NK-92 treated with Interleukin-12 subunit alpha and Interleukin-12 subunit beta, amount 100 ng/mL, for 24 hours (cell line): ENCODE results near the gene UBR2.
A peak's percentile ranks its signal among the peaks of the same experiment; 100 is the strongest.
"Not testable (repeated sequence)": the region's sequence is repeated elsewhere in the genome, so short reads cannot be mapped to it uniquely, and the experiment has no call there.

Experiments used
- DNase-seq: peaks from one replicate; lab custom pipeline; 2025; lab: John Stamatoyannopoulos, UW

The UBR2 gene

DNA sequence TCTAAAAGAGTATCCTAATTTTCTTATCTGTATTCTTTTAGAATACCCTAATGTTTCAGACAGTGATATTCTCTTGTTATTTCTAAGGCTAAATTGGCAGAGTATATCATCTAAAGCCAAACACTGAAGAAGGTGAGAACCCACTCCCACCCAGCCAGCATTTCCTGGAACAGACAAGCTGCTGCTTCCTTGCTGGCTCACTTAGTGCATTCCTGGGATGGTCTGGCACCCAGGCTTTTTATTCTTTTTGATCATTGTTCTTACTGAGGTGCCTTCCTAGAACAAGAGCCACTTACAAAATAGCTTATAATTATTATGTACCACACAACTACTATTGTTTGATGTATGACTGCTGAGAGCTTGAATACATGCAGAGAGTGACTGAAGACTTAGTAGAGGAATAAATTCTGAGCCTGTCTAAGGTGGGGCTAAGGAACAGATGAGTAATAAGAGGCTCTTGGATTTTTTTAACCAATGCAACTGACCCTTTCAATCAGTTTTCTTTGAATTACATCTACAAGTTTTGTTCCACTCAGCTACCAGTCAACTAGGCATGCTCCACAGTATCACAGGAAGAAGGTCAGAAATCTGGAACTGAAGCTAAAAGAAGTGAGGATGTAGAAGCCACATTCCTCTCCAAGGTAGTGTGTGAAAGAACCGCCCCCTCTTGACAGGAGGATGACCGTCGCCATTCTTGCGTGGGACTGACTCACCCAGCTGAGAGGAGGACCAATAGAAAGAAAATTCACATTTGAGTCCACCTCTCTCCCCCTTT, 128.5 kb downstream of the UBR2 start:
- no peak for DNase-seq

DNA sequence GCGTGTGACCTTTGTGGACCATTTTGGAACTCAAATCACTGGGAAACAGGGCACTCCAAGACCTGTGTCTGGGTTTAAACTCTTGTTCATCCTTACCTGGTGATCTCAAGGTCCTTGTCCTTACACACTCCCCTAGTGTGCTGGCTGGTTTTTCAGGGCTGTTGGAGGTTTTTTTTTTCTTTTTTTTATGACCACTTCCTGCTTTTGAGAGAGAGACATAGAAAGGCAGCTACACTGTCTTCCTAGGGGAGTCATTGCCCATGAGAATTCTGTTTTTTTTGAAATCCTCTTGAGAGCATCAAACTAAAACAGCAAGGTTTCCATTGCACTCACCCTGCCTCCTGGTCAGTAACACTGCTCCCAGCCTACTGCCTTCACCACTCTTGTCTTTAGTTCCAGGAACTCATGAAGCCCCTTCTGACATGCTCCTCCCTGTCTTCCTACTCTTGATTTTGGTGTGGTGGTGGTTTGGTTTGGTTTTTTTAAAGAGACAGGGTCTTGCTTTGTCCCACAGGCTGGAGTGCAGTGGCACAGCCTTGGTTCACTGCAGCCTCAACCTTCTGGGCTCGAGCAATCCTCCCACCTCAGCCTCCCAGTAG, 130.0 kb downstream of the UBR2 start:
- DNase-seq, result no peak

DNA sequence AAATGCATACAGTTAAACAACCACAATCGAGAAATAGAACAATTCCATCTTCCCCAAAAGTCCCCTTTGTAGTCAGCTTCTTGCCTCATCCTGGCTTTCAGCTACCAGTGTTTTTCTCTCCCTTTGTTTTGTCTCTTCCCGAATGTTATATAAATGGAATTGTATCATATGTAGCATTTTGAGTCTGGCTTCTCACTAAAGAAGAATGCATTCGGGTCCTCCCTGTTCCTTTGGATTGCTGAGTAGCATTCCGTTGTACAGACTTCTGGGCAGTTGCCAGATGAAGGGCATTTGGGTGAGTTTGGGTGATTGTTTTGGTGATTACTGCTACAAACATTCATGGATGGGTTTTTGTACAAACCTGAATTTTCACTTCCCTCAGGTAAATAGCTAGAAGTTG, 130.8 kb downstream of the UBR2 start:
- DNase-seq, result no peak

DNA sequence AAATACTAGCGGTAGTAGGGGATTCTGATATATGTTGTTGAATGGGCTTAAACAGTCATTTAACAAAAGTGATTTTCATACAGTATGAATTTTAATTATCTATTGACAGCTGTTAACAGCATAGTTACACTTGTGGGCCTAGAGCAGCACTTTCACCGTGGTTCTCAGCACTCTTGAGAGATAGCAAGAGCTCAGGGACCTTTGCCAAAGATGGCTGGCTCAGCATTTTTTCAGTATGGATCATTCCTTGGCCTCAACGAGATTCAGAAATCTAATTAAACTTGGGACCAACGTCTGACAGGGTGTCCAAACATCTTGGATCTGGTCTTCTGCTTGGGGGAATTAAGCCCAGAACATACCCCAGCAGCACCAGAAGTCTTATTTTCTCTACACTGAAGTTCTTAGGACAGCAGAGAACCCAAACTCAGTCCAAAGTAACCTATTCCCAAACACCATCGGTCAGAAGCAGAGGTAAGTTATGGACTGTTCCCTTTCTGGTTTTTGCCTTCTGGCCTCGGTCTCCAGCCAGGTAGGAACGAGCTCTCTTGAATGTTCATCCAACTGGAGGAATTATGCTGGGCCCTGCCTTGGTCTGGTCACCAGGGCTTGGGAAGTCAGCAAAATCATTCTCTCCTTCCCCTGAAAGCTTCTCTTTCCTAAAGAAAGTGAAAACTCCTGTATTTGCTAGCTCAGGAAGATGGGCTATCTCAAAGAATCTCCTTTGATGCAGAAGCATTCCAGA, 132.9 kb downstream of the UBR2 start:
- no peak for DNase-seq

DNA sequence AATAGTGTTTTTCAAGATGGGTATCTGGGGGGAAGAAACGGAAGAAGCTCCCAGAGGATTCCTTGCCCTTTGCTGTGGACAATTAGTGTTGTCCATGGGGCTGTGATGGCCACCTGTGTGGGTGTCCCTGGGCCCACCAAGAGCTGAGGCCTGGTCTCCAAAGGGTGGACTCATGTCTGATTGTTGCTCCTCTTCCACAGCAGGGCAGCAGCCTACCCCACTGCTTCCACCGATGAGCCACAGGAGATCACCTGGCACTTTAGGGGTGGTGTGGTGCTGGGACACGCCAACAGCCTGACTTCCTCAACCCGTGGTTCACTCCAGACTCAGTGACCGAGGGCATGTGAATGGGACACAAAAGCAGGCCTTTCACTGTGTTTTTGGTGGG, 133.4 kb downstream of the UBR2 start:
- DNase-seq, result no peak

DNA sequence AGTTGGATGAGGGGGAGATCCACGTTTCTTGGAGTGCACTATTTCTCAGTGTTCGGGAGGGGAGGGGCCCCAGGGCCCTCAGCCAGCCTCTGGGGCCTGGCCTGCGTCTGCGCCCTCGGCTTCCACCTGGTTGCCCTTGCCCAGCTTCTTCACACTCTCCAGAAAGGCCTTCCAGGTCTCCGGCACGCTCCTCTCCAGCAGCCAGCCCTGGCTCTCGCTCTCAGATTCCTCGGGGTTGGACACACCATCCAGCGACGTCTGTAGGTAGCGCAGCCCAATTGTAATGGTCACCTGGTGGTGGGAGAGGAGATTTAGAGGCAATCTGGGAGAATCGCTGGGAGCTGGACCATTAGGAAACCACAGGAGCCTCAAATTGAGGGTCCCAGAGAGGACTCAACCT, 134.4 kb downstream of the UBR2 start:
- no peak for DNase-seq

DNA sequence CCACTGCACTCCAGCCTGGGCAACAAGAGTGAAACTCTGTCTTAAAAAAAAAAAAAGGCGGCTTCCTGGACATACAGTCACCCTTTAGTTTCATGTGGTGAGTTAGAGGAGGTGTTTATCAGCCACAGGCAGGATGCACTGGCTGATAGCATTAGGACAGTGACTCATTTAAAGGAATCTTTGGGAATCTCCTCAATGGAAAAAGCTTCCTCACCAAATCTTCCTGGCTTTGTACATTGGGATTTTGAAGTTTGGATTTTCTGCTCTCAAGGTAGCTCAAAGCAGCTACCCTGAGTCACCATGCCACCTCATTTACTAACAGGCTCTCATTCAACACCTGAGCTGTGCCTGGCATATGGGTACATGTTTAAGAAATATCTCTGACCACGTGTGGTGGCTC, 138.4 kb downstream of the UBR2 start:
- no peak for DNase-seq

DNA sequence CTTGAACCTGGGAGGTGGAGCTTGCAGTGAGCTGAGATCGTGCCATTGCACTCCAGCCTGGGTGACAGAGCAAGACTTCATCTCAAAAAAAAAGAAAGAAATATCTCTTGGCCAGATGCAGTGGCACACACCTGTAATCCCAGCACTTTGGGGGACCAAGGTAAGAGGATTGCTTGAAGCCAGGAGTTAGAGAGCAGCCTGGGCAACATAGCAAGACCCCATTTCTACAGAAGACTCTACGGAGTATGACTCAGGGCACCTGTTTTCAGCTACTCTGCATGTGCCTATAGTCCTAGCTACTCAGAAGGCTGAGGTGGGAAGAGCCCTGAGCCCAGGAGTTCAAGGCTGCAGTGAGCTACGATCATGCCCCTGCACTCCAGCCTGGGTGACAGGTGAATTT, 139.0 kb downstream of the UBR2 start:
- not testable (repeated sequence) for DNase-seq

- DNase-seq, result no peak
Measured at GRCh38 chr6:42704251-42704936, 140.6 kb downstream of the UBR2 start.

DNA sequence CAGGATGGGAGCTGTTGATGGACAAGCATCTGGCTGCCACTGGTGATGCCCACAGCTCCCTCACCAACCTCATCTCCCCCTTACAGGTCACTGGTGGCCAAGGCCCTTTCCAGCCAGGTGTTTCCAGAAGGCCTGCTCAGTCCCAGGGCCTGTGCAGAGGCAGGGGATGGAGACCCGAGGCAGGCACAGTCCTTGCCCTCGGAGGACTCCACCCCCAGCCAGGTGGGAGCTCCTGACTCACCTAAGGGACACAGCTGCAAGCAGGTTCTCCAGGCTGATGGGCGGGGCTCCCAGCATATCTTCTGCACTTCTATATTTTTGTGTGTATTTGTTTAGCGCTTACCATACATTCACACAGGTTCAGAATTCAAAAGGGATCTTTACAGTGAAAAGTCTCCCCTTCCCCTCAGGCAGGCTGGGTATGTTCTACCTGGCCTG, 141.1 kb downstream of the UBR2 start:
- no peak for DNase-seq

DNA sequence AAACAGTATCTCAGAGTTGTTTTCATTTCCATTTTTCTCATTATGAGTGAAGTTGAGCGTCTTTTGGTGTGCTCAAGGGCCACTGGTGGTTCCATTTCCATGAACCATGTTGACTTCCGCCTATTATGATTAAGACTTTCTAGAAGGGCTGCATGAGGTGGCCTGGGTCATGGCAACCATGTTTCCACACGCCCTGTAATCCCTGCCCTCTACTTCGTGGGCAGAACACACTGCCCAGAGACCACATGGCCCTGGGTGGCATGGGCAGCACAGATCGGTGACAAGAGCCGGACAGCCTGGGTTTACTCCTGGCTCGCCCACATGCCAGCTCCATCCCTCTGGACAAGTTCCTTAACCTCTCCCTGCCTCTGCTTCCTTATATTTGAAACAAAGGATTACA, 143.8 kb downstream of the UBR2 start:
- no peak for DNase-seq

DNA sequence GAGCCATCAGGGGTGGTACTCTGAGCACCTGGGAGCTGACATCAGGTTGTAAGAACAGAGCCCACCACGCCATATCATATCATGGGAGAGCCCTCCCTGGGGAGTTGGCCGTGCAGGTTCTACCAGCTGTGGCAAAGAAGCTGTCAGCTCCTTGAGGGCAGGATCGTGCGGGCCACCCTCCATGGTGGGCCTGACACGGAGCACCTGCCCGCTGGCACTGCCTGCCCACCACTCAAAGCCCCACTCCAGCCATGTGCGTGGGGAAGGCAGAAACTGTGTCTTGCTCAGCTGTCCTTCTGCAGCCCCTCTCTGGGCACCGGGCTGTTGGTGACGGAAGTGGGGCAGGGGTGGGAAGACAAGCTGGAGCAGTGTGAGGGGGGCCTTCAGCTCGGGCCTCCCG, 144.3 kb downstream of the UBR2 start:
- no peak for DNase-seq

DNA sequence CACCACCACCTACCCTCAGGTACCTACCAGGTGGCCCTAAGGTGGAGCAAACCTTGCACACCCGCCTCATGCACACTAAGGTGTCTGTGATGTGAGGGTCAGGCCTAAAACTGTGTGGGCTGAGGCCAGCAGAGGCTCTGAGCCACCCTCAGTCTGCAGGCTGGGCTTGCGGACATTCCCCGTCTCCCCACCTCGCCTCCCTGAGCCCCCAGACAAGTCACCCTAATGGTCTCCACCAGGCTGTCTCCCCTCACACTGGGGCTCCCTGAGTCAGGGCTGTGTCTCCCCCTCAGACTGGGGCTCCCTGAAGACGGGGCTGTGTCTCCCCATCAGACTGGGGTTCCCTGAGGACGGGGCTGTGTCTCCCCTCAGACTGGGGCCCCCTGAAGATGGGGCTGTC, 146.0 kb downstream of the UBR2 start:
- no peak for DNase-seq

DNA sequence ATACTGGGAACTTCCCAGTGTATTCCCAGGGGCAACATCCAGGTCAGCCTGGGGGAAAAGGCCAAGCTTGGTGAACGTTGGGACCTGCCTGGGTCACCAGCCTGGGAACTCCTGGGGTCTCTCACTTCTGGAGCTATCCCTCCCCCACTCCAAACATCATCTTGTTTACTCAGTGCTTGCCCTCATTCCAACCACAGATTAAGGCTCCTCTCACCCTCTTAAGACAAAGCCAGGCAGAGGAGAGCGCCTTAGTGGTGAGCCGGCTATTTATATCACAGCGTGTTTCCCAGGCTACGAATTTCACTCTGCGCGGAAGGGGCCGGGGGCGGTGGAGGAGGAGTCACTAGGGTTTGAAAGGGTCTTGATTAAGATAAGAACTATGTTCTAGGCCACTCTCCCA, 146.5 kb downstream of the UBR2 start:
- DNase-seq, result no peak

DNA sequence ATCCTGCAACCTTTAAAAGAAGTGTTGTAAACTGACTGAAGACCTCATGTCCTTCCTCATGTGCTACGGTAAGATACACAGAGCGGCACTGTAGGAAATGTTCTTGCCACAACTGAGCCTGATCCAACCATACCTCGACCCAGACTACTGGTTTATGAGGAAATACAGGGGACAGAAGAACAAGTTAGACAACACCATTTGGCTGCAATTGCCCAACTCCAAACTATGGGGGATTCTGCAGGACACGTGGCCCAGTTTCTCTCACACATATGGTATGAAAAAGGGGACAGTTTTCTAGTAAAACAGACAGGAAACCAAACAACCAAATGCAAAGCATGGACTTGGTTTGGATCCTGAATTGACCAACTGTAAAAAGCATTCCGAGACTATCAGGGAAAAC, 148.1 kb downstream of the UBR2 start:
- DNase-seq, result no peak

DNA sequence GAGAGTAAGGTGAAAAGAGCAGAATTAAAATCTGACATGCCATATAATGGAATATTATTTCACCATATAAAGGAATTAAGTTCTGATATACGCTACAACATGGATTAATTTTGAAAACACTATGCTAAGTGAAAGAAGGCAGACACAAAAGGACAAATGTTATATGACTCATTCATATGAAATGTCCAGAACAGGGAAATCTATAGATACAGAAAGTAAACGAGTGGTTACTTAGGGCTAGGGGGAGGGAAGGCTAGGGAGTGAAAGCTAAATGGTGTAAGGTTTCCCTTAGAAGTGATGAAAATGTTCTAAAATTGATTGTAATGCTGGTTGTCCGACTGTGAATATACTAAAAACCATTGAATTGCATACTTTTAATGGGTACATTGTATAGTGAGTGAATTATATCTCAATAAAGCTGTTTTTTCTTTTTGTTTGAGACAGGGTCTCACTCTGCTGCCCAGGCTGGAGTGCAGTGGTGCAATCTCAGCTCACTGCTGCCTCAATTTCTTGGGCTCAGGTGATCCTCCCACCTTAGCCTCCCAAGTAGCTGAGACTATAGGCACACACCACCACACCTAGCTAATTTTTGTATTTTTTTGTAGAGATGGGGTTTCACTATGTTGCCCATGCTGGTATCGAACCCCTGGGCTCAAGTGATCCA, 150.4 kb downstream of the UBR2 start:
- DNase-seq, result no peak

- no peak for DNase-seq
Measured at GRCh38 chr6:42715871-42716270, 152.0 kb downstream of the UBR2 start.

DNA sequence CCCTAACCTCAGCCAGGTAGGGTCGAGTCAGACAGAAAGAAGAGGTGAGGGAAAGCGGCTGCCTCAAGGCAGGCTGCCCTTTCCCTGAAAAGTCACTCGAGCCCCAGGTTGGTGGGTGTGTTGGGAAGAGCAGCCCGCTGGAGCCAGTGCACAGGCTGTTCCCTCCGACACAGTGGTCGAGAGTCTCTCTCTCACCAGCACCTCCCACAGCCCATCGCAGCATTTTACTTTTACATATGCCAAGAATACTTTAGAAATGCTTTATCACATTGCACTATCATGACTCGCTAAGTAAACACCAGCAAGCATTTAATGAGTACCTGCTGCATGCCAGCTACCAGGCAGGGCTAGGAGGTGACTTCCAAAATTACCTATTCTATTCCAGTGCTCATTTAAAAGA, 156.9 kb downstream of the UBR2 start:
- no peak for DNase-seq

GRCh38 chr6:42722497-42722896, 158.7 kb downstream of the UBR2 start, which contains the start of gene PRPH2:
Gene PRPH2, minus strand, starts transcription at chr6:42722597. Its CDS starts 263 bp downstream, at chr6:42722334.
- no peak for DNase-seq

DNA sequence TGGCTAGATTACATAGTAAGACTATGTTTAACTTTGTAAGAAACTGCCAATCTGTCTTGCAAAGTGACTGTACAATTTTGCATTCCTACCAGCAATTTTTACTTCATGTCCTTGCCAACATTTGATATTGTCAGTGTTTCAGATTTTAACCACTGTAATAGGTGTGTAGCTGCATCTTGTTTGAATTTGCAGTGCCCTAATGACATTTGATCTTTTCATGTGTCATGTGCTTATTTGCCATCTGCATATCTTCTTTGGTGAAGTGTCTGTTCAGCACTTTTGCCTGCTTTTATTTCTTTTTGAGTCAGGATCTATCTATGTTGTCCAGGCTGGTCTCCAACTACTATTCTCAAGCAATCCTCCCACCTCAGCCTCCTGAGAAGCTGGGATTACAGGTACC, 161.0 kb downstream of the UBR2 start:
- DNase-seq, result no peak

GRCh38 chr6:42726026-42726425, 162.2 kb downstream of the UBR2 start:
- no peak for DNase-seq

- peak; percentile 46 for DNase-seq
Measured at GRCh38 chr6:42726485-42727086, 162.8 kb downstream of the UBR2 start.
